DOHH2 (cell line): ENCODE measurements around the gene HSPA1L.

Experiments used
- CTCF ChIP-seq: fragments of 200-600 bp; sonication (generic); IDR thresholded peaks from one replicate; pipeline ENCODE4 v1.5.1; 2014; ENCODE audit warnings: antibody characterized with exemption, mild to moderate bottlenecking, low read depth, low read length; ENCODE audit not compliant: poor library complexity, severe bottlenecking
- EZH2phosphoT487 ChIP-seq: fragments of 200-600 bp; sonication (generic); IDR thresholded peaks from 2 replicates; pipeline ENCODE4 v1.6.1; 2017; ENCODE audit warnings: borderline replicate concordance, mild to moderate bottlenecking, antibody characterized with exemption, low read length, moderate library complexity, mixed read lengths

DNA sequence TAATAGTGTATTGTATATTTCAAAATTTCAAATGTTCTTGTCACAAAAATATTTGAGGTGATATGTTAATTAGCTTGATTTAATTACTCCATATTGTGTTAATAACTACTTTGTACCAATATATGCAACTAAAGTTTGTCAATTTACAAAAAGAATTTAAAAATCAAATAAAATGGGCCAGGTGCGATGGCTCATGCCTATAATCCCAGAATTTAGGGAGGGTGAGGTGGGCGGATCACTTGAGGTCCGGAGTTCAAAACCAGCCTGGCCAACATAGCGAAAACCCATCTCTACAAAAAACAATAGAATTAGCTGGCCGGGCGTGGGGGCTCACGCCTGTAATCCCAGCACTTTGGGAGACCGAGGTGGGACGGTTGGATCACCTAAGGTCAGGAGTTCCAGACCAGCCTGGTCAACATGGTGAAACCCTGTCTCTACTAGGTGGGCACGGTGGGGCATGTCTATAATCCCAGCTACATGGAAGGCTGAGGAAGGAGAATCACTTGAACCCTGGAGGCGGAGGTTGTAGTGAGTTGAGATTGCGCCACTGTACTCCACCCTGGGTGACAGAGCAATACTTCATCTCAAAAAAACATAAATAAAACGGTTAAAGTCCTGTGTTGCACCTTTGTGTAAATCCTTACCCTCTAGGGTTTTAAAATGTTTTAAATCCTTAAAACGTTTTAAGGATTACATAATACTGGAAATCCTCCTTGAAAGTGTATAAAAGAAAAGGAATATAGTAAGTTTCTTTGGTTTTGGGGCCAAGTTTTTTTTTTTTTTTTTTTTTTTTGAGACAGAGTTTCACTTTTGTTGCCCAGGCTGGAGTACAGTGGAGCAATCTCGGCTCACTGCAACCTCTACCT lies 16.5 kb upstream of the HSPA1L start:
- no peak for TF ChIP-seq EZH2phosphoT487
- no peak for TF ChIP-seq CTCF
